Skeletal muscle cell (primary cell): ENCODE measurements around the gene PYGO2.

Experiments
- DNase-seq: peaks from one replicate; pipeline ENCODE4 v3.0.0-alpha.2; 2010; ENCODE audit warnings: low read depth
- H3K4me3 ChIP-seq: 2 replicates; pipeline ENCODE4 v1.5.1; 2011; ENCODE audit warnings: low read depth, mild to moderate bottlenecking, control low read depth, low read length, moderate library complexity

Gene PYGO2

GRCh38 chr1:154961207-154962155, at the start of gene PYGO2:
TSS of gene PYGO2 (minus strand) at chr1:154961782. CDS start at chr1:154961576, 206 bp downstream.
- H3K4me3 ChIP-seq, result peak within 1 kb of the TSS; percentile 67
- no peak for DNase-seq

GRCh38 chr1:155011004-155011416, 49.4 kb upstream of the PYGO2 start:
- H3K4me3 ChIP-seq, result no peak overlapping the region
- no peak for DNase-seq

GRCh38 chr1:155010211-155010918, 48.8 kb upstream of the PYGO2 start:
- H3K4me3 ChIP-seq, result no peak overlapping the region
- DNase-seq, result no peak

- no peak overlapping the region for H3K4me3 ChIP-seq
- DNase-seq, result no peak
These were observed 48.2 kb upstream of the PYGO2 start for GRCh38 chr1:155009742-155010141.

GRCh38 chr1:155009221-155009711, 47.7 kb upstream of the PYGO2 start:
- no peak overlapping the region for H3K4me3 ChIP-seq
- DNase-seq, result no peak

GRCh38 chr1:155008015-155008941, 46.7 kb upstream of the PYGO2 start:
- H3K4me3 ChIP-seq, result no peak overlapping the region
- no peak for DNase-seq

- no peak overlapping the region for H3K4me3 ChIP-seq
- DNase-seq, result no peak
These were observed 45.8 kb upstream of the PYGO2 start for GRCh38 chr1:155007251-155007828.

GRCh38 chr1:155006601-155007101, 45.1 kb upstream of the PYGO2 start:
- H3K4me3 ChIP-seq, result no peak overlapping the region

GRCh38 chr1:155005076-155006011, 43.8 kb upstream of the PYGO2 start:
- no peak overlapping the region for H3K4me3 ChIP-seq
- DNase-seq, result no peak

More at GRCh38 chr1:155006601-155007101, 45.1 kb upstream of the PYGO2 start:
- no peak for DNase-seq

GRCh38 chr1:155004352-155005075, 42.9 kb upstream of the PYGO2 start:
- peak overlapping the region; percentile 85 for H3K4me3 ChIP-seq
- no peak for DNase-seq

GRCh38 chr1:155003766-155004351, 42.3 kb upstream of the PYGO2 start:
- no peak for DNase-seq
- peak overlapping the region; percentile 85 for H3K4me3 ChIP-seq

- H3K4me3 ChIP-seq, result peak overlapping the region; percentile 85
- no peak for DNase-seq
These were observed 41.7 kb upstream of the PYGO2 start for GRCh38 chr1:155003227-155003765.

GRCh38 chr1:155002464-155003226, 41.1 kb upstream of the PYGO2 start, which contains the start of gene ZBTB7B:
TSS of gene ZBTB7B (plus strand) at chr1:155002802. CDS start at chr1:155014661, 11,859 bp downstream.
- no peak for DNase-seq
- peak within 1 kb of the TSS; percentile 85 for H3K4me3 ChIP-seq

- peak overlapping the region; percentile 66 for H3K4me3 ChIP-seq
- peak; percentile 96 for DNase-seq
These were observed 40.3 kb upstream of the PYGO2 start for GRCh38 chr1:155001675-155002463.

- DNase-seq, result no peak
- peak overlapping the region; percentile 66 for H3K4me3 ChIP-seq
These were observed 39.8 kb upstream of the PYGO2 start for GRCh38 chr1:155001425-155001674.
